KMS-11 (cell line): ENCODE measurements around the gene TMOD4.
"Not testable (repeated sequence)": the region's sequence is repeated elsewhere in the genome, so short reads cannot be mapped to it uniquely, and the experiment has no call there.

Experiments used
- H2AFZ ChIP-seq: fragments of 200-600 bp; sonication (generic); 2 replicates; pipeline ENCODE4 v1.6.1; 2016; ENCODE audit warnings: antibody characterized with exemption, mixed run types, low read depth
- H3K27ac ChIP-seq: fragments of 200-600 bp; sonication (generic); 2 replicates; pipeline ENCODE4 v1.6.1; 2016; ENCODE audit warnings: mild to moderate bottlenecking, mixed run types
- H3K27me3 ChIP-seq: fragments of 200-600 bp; sonication (generic); 2 replicates; pipeline ENCODE4 v1.6.1; 2017; ENCODE audit warnings: mild to moderate bottlenecking, low read depth, mixed run types, moderate library complexity; ENCODE audit not compliant: insufficient read depth
- H3K36me3 ChIP-seq: fragments of 200-600 bp; sonication (generic); 2 replicates; pipeline ENCODE4 v1.6.1; 2017; ENCODE audit warnings: mild to moderate bottlenecking, mixed run types; ENCODE audit not compliant: insufficient read depth
- H3K4me1 ChIP-seq: fragments of 200-600 bp; sonication (generic); 2 replicates; pipeline ENCODE4 v1.6.1; 2016; ENCODE audit warnings: mild to moderate bottlenecking, low read depth, mixed run types; ENCODE audit not compliant: poor library complexity, severe bottlenecking
- H3K4me2 ChIP-seq: fragments of 200-600 bp; sonication (generic); 2 replicates; pipeline ENCODE4 v1.7.0; 2016; ENCODE audit warnings: mild to moderate bottlenecking, mixed run types
- H3K4me3 ChIP-seq: fragments of 200-600 bp; sonication (generic); IDR thresholded peaks from 2 replicates; pipeline ENCODE4 v1.6.1; 2017; ENCODE audit warnings: low read depth, low read length, mixed read lengths; ENCODE audit not compliant: insufficient read depth
- H3K79me2 ChIP-seq: fragments of 200-600 bp; sonication (generic); 2 replicates; pipeline ENCODE4 v1.6.1; 2016; ENCODE audit warnings: low read depth, mixed run types; ENCODE audit not compliant: insufficient read depth
- H3K9ac ChIP-seq: fragments of 200-600 bp; sonication (generic); 2 replicates; pipeline ENCODE4 v1.6.1; 2016; ENCODE audit warnings: mild to moderate bottlenecking, mixed run types
- H4K20me1 ChIP-seq: fragments of 200-600 bp; sonication (generic); 2 replicates; pipeline ENCODE4 v1.6.1; 2016; ENCODE audit warnings: mild to moderate bottlenecking, mixed run types; ENCODE audit not compliant: insufficient read depth
- TF ChIP-seq, protein P1 (sequence below): fragments of 200-600 bp; sonication (generic); conservative IDR thresholded peaks from 2 replicates; pipeline ENCODE4 v1.6.1; 2017; ENCODE audit warnings: low read depth, mild to moderate bottlenecking, antibody characterized with exemption, low read length, moderate library complexity, mixed read lengths

TMOD4 gene

GRCh38 chr1:151193856-151194255 is 18.1 kb upstream of the TMOD4 start:
- Histone ChIP-seq H3K4me2 (no peak overlapping the region), H3K79me2 (peaks cover 16% of the 10 kb centered on the region), H3K36me3 (no peaks in the 10 kb centered on the region), H3K27me3 (peaks cover 20% of the 10 kb centered on the region), H3K9ac (no peak overlapping the region), H2AFZ (no peak overlapping the region), H3K4me3 (no peak overlapping the region), H3K27ac (no peak overlapping the region), H4K20me1 (no peaks in the 10 kb centered on the region), H3K4me1 (peaks cover 28% of the 10 kb centered on the region)
- TF ChIP-seq, protein P1, sequence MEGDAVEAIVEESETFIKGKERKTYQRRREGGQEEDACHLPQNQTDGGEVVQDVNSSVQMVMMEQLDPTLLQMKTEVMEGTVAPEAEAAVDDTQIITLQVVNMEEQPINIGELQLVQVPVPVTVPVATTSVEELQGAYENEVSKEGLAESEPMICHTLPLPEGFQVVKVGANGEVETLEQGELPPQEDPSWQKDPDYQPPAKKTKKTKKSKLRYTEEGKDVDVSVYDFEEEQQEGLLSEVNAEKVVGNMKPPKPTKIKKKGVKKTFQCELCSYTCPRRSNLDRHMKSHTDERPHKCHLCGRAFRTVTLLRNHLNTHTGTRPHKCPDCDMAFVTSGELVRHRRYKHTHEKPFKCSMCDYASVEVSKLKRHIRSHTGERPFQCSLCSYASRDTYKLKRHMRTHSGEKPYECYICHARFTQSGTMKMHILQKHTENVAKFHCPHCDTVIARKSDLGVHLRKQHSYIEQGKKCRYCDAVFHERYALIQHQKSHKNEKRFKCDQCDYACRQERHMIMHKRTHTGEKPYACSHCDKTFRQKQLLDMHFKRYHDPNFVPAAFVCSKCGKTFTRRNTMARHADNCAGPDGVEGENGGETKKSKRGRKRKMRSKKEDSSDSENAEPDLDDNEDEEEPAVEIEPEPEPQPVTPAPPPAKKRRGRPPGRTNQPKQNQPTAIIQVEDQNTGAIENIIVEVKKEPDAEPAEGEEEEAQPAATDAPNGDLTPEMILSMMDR: no peak

DNA sequence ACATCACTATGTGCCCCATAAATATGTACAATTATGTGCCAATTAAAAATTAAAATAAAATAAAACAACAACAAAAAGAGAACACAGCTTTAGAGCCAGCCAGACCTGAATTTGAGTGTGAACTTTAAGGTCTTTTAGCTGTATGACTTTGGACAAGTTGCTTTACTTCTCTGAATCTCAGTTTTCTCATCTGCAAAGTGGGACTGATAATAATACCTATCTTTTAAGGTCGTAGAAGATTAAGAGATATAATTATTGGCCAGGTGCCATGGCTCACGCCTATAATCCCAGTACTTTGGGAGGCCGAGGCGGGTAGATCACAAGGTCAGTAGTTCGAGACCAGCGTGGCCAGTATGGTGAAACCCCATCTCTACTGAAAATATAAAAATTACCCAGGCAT is 17.5 kb upstream of the TMOD4 start:
- no peaks in the 10 kb centered on the region for H4K20me1 ChIP-seq
- no peak overlapping the region for H3K27ac ChIP-seq
- no peak overlapping the region for H3K4me3 ChIP-seq
- H2AFZ ChIP-seq: no peak overlapping the region
- peaks cover 34% of the 10 kb centered on the region for H3K4me1 ChIP-seq
- no peaks in the 10 kb centered on the region for H3K36me3 ChIP-seq
- TF ChIP-seq, protein P1: no peak
- peaks cover 20% of the 10 kb centered on the region for H3K27me3 ChIP-seq
- no peak overlapping the region for H3K9ac ChIP-seq
- peaks cover 17% of the 10 kb centered on the region for H3K79me2 ChIP-seq
- H3K4me2 ChIP-seq: no peak overlapping the region

- no peak overlapping the region for H3K4me3 ChIP-seq
- no peaks in the 10 kb centered on the region for H3K36me3 ChIP-seq
- H3K27me3 ChIP-seq: peaks cover 20% of the 10 kb centered on the region
- no peak overlapping the region for H3K4me2 ChIP-seq
- H3K27ac ChIP-seq: no peak overlapping the region
- H3K4me1 ChIP-seq: peaks cover 29% of the 10 kb centered on the region
- H2AFZ ChIP-seq: no peak overlapping the region
- TF ChIP-seq, protein P1: no peak
- H3K9ac ChIP-seq: no peak overlapping the region
- no peaks in the 10 kb centered on the region for H4K20me1 ChIP-seq
- peaks cover 29% of the 10 kb centered on the region for H3K79me2 ChIP-seq
Observed at GRCh38 chr1:151192047-151192446, 16.3 kb upstream of the TMOD4 start.

DNA sequence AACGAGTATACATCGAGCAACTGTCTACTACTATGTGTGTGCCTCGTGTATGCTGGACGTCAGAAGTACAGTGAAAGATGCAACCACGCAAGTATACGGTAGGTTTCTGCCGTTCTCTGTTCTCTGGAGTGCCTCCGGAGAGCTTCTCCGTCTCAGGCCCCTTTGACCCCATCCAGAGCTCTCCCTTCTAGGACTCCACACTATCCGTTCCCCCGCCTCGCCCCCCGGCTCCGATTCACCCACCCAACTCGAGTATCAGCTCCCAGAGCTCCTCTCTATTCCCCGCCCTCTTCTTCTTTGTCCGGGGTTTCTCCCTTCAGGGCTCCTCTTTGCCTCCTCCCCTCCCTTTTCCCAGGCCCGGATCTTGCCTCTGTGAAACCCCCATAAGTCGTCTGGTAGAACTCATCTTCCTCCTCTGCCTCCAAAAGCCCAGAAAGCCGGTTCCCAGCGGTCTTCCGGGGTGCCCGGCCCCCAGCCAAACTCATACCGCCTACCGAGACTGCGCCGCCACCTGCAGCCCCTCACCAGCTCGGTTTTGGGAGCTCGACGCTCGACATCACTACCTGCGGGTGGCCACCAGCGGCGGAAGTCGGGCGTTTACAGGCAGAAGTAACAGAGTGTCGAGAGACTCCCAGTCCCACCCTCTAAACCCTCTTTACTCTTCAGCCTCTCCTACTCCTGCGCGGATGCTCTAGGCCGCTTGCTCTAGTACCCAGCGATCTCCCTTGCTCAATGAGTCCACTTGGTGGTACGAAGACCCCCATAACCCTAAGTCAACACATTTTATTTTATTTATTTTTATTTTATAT is 14.1 kb upstream of the TMOD4 start, which contains the start of gene VPS72:
TSS of gene VPS72 (minus strand) at position 561 of the 809 bp plus-strand sequence. CDS start at position 485, 76 bp downstream.
- Histone ChIP-seq H2AFZ (peak within 1 kb of the TSS; percentile 81), H3K79me2 (peaks cover 31% of the 10 kb centered on the region)

DNA sequence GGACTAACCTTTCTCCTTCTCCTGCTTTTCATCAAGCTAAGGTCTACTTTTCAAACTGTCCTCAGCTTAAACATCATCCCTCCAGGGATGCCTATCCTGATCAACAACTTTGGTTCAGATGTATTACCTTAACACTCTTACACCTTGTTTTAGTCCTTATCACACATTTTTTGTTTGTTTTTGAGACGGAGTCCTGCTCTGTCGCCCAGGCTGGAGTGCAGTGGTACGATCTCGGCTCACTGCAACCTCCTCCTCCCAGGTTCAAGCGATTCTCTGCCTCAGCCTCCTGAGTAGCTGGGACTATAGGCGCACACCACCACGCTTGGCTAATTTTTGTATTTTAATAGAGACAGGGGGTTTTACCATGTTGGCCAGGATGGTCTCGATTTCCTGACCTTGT is 12.9 kb upstream of the TMOD4 start:
- H3K4me3 ChIP-seq, H4K20me1 ChIP-seq, H3K27ac ChIP-seq, H2AFZ ChIP-seq: not testable (repeated sequence)
- Histone ChIP-seq H3K79me2 (peaks cover 31% of the 10 kb centered on the region), H3K36me3 (peaks cover 10% of the 10 kb centered on the region; the same call in 1 of the 2 replicates), H3K4me1 (peaks cover 18% of the 10 kb centered on the region), H3K4me2 (peak overlapping the region; percentile 92), H3K27me3 (peaks cover 11% of the 10 kb centered on the region; the same call in 1 of the 2 replicates), H3K9ac (peak overlapping the region; percentile 74; the same call in 1 of the 2 replicates)

More for the DNA sequence above, 14.1 kb upstream of the TMOD4 start, which contains the start of gene VPS72:
- H3K4me1 ChIP-seq: peaks cover 18% of the 10 kb centered on the region
- H3K4me3 ChIP-seq: peak within 1 kb of the TSS; percentile 98
- H3K36me3 ChIP-seq: peaks cover under 1% of the 10 kb centered on the region; the same call in 1 of the 2 replicates
- H3K4me2 ChIP-seq: peak within 1 kb of the TSS; percentile 92
- peak within 1 kb of the TSS; percentile 74 for H3K9ac ChIP-seq
- H3K27ac ChIP-seq: peak within 1 kb of the TSS; percentile 57
- peaks cover 20% of the 10 kb centered on the region for H3K27me3 ChIP-seq
- TF ChIP-seq, protein P1: no peak
- no peaks in the 10 kb centered on the region for H4K20me1 ChIP-seq
